GM21717 (cell line): Measurements from ENCODE around the gene CBX7.

ENCODE experiments used
- ATAC-seq: cut with Tn5 transposase; IDR thresholded peaks from one replicate; pipeline ENCODE4 v1.9.1; 2021; ENCODE audit warnings: mild to moderate bottlenecking, moderate library complexity; ENCODE audit not compliant: unreplicated experiment

CBX7 gene

DNA sequence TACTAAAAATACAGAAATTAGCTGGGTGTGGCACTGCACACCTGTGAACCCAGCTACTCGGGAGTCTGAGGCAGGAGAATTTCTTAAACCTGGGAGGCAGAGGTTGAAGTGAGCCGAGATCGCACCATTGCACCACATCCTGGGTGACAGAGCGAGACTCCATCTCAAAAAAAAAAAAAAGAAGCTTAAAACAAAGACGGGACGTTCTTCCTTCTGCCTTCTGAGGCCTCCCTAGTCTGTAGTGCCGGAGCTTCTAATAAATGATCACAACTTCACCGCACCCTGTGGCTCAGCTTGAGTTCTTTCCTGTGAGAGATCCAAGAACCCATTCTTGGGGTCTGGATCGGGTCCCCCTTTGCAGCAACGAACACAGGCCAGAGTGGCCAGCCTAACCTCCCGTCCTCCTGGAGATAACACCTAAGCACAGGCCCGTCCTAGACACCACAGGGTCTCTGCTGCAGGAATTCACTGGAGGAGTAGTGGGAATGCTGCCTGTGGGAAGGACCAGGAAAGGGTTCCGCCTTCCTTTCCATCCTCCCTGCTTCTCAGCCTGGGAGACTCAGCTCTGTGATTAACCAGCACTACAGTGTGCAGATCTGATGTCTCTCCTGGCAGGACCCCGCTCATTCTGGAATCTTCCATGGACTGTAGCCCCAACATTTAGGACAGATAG is 57.6 kb downstream of the CBX7 start:
- no peak for ATAC-seq

DNA sequence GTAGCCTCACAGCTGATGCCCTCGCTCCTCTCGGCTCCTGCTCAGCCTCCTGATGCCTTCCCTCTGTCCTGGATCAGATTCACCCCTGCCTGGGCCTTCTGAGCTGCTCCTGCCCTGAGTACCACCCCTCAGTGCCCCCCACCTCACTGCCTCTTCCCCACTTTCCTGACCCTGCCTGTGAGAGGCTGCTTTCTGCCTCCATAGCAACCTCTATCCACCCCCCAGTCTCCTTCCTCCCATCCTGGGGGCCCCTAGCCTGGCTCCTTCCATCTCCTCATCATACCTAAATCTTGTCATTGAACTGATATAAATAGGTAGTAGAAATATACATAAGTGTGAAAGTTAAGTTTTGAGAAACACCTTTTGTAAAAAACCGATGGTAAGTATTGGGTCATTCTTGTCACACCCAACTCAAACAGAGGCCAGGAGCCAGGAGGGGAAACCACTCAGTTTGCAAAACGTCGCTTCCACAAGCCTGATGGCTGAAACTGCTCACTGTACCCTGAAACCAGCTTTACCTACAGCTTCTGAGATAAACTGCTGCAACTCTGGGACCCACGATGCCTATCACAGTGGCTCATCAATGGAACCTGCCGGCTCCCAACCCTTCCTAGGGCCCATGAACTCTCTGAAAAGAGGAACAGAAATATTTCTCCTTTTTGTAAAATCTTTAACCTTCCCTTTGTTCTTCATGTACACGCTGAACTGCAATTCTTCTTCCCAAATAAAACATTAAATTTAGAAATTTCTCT is 60.2 kb downstream of the CBX7 start:
- ATAC-seq, result no peak

DNA sequence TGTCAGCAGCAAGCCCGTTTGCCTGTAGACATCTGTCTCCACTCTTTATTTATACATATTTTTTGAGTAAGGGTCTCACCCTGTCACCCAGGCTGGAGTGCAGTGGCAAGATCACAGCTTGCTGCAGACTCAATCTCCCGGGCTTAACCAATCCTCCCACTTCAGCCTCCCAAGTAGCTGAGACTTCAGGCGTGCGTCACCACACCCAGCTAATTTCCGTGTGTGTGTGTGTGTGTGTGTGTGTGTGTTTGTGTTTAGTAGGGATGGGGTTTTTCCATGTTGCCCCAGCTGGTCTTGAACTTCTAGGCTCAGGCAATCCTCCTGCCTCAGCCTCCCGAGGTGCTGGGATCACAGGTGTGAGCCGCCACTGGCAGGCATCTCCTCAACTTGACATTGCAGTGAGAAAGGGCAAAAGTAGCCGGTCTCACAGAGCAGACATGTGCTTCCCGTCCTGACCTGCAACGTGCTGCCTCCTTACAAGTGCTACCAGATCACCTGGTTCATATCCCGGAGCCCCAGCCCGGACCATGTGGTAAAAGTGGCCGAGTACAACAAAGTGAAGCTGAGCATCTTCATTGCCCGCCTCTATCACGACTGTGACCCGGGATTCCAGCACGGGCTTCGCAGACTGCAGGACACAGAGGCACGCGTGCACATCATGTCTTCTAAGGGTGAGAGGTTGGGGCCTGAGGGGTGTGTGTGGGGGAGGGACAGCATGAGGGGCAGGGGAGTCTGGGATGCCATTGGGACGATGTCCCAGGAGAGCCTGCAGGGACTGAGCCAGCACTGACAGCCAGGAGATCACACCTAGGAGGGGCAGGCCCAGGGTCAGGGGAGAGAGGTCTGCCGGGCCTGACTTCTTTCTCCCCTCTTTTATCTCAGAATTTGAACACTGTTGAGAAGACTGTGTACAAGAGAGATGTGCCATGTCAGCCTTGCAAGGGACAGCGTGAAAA is 61.1 kb downstream of the CBX7 start:
- ATAC-seq, result no peak

DNA sequence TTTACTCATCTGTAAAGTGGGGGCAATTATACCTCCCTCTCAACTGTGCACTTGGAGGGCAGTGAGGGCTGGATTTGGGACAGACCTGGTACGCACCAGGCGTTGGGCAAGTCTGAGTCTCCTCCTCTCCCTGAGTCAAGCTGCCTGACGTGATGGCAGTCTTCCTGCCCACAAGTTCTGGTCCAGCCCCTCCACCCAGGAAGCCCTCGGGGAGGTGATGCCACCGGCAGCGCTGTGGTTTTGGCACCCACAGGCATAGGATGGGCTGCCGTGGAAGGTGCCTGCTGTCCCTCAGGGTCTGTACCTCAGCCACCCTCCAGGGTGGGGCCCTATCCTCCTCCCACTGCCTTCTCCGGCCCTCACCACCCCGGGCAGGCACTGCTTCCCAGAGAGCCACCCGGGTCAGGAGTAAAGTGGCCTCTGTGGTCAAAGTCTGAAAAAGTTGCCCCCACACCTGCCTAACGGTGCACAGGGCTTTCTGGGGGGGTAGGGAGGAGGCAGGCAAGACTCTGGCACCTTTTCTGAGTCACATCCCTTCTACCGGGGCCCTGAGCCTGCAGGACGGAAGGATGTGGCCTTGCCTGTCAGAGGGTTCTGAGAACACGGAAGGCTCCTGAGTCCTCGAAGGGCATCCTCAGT is 61.9 kb downstream of the CBX7 start:
- no peak for ATAC-seq

DNA sequence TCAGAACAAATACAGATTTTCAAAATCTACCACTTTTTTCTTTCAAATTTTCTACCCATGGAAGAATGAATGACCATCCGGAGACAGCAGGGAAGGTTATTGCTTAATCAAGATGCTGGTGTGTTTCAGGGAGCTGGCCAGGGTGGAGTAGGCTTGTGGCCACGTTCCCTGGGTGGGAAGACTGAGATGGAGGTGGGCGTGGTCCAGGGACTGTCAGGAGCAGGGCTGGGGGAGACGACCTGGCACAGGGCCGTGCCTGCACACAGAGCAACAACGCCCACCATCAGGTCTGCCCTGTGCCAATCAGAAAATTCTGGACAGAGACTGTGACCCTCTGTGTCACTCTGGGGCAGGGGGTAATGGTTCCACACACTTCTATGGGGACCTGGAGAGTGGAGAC is 62.6 kb downstream of the CBX7 start:
- no peak for ATAC-seq

DNA sequence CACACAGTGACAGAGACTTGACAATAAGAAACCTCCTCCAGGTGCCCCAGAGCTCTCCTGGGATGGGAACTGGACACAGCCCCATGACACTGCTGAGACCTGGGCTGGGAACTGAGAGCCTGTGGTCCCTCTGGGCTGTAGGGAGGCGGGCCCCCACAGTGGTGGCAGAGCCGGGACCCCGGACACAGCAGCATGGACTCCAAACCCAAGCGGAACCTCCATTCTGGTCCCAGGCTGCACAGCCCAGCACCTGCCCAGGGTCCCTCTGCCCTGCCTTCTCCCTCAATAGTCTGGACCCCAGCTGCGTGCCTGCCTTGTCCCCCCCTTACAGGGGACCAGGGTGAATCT is 63.8 kb downstream of the CBX7 start:
- ATAC-seq, result no peak

- no peak for ATAC-seq
Observed at GRCh38 chr22:39087881-39088684, 64.4 kb downstream of the CBX7 start.

DNA sequence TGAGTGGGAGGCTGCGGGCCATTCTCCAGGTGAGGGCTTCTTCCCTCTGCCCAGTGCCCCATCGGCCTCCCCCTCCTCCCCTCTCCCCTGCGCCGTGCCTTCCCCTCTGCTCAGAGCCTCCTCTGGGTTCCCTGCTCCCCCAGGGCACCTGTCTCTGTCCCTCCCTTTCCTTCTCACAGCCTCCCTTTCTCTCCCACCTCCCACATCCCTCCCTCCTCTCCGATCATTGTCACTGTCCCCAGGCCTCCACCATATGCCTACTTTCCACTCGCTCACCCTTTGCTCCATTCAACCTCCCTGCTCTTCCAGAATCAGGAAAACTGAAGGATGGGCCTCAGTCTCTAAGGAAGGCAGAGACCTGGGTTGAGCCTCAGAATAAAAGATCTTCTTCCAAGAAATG is 65.4 kb downstream of the CBX7 start:
- no peak for ATAC-seq

- no peak for ATAC-seq
Observed at GRCh38 chr22:39084666-39085065, 67.8 kb downstream of the CBX7 start.

GRCh38 chr22:39083212-39084165 is 69.0 kb downstream of the CBX7 start:
- ATAC-seq, result no peak

- no peak for ATAC-seq
Observed at GRCh38 chr22:39081598-39081997, 70.9 kb downstream of the CBX7 start.

GRCh38 chr22:39081016-39081415 is 71.5 kb downstream of the CBX7 start:
- ATAC-seq, result no peak
